Body of pancreas (tissue), 4 donors: ENCODE measurements around the gene PERM1.

Experiments used
- CTCF ChIP-seq, 7 experiments: fragments of 450-650 bp in 4 of 7; fragments of 200-600 bp in 3 of 7; sonication (generic) in 3 of 7; IDR thresholded peaks; one replicate each; pipeline ENCODE4 v1.5.1; 2016 to 2019; ENCODE audit warnings: antibody characterized with exemption in 7 of 7
- POLR2A ChIP-seq, 3 donors: fragments of 450-650 bp; IDR thresholded peaks; one replicate each; pipeline ENCODE4 v1.6.1; 2016; ENCODE audit warnings: antibody characterized with exemption in 3 of 3, mild to moderate bottlenecking in 2 of 3

DNA sequence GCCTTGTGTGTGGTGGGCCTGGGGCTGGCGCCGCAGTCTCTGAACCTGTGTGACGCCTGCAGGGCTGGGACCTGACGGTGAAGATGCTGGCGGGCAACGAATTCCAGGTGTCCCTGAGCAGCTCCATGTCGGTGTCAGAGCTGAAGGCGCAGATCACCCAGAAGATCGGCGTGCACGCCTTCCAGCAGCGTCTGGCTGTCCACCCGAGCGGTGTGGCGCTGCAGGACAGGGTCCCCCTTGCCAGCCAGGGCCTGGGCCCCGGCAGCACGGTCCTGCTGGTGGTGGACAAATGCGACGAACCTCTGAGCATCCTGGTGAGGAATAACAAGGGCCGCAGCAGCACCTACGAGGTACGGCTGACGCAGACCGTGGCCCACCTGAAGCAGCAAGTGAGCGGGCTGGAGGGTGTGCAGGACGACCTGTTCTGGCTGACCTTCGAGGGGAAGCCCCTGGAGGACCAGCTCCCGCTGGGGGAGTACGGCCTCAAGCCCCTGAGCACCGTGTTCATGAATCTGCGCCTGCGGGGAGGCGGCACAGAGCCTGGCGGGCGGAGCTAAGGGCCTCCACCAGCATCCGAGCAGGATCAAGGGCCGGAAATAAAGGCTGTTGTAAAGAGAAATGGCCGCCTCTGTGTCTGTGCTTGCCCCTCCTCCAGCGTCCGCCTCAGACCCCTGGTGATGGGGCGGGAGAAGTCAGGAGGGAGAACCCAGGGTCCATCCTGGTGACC lies 32.2 kb upstream of the PERM1 start:
- TF ChIP-seq CTCF (IDR thresholded peaks at IDR 0.05) = no peak
- no peak for TF ChIP-seq POLR2A (IDR thresholded peaks at IDR 0.05)
